ENCODE data around the gene ASTN1.

GRCh38 chr1:176942346-176942745, 222.2 kb downstream of the ASTN1 start:
- TF ChIP-seq FOXM1 (IDR thresholded peaks at IDR 0.05; ENCODE audit: borderline replicate concordance) (no peak), ELF4 (IDR thresholded peaks at IDR 0.05) (no peak), HDGF (IDR thresholded peaks at IDR 0.05; ENCODE audit: borderline replicate concordance) (no peak), FOXA1 (IDR thresholded peaks at IDR 0.05) (no peak), TARDBP (IDR thresholded peaks at IDR 0.05) (no peak), SUZ12 (IDR thresholded peaks at IDR 0.05) (no peak), SP1 (IDR thresholded peaks at IDR 0.05) (no peak), BHLHE40 (IDR thresholded peaks at IDR 0.05; ENCODE audit: borderline replicate concordance) (no peak), CTBP1 (IDR thresholded peaks at IDR 0.05; ENCODE audit: borderline replicate concordance) (no peak), ARNT (IDR thresholded peaks at IDR 0.05) (no peak), FOXK2 (IDR thresholded peaks at IDR 0.05) (no peak), L3MBTL2 (conservative IDR thresholded peaks at IDR 0.05) (no peak)

Data from HEK293T (cell line).